C4-2B (cell line): ENCODE results near the gene FXYD5.

ENCODE experiments used
- CTCF ChIP-seq: fragments of 450-650 bp; conservative IDR thresholded peaks from 2 replicates; pipeline ENCODE4 v1.5.1; 2017; ENCODE audit warnings: mild to moderate bottlenecking
- ZFX ChIP-seq: fragments of 450-650 bp; IDR thresholded peaks from 2 replicates; pipeline ENCODE4 v1.6.1; 2017

- TF ChIP-seq CTCF (no peak), ZFX (no peak)
Observed at GRCh38 chr19:35179830-35180229, 25.3 kb downstream of the FXYD5 start.
